Stimulated activated CD8-positive, alpha-beta memory T cell treated with anti-CD3 and anti-CD28 coated beads, Interleukin-4, amount 100 ng/mL, for 24 hours (primary cell): ENCODE results near the gene CACNA1I.

Source experiments
- DNase-seq: peaks from one replicate; pipeline ENCODE4 v3.0.0-alpha.2; 2020; ENCODE audit warnings: low read depth

Gene CACNA1I

DNA sequence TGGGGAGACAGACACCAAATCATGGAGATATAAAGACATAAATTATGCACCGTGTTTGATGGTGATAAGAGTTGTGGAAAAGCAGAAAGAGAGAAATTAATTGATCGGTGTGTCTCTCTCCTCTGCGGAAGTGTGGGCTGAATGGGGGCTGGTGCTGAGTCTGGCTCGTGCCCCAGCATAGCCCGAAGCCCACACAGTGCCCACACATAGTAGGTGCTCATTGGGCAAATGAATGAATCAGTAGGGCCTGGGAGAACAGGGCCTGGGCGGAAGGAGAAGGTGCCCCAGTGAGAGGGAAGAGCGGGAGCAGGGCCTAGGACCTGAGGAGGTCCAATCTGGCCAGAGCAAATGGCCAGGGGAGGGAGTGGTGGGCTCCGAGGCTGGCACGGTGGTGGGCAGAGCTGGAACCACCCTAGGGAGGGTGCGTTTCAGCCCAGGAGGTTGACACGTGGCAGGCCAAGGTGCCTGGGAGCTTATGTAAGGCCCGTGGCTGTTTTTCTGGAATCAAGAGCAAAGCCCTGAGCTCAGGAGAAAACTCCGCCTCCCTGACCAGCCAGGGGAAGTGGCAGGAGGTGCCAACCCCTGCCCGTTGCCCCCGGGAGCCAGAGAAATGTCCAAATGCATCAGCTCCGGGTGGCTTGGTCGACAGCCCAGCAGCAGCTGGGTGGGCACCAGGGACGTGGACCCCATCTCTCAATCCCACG is 2.1 kb upstream of the CACNA1I start:
- DNase-seq = no peak

DNA sequence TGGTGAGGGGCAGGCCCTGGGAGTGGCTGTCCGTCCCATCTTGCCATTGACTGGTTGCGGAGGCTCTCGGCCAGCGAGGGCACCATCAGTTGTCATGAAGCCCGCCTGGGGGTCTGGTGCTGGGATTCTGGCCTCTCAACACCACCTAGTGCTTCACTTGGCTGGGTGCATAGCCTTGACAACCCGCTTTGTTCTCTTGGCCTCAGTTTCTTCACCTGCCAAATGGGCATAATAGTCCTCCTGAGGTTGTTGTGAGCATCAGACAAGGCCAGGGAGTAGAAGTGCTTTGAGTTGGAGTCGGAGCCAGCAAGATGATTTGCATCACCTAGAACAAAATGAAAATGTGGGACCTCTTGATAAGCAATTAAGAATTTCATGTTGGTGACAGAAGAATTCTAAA is 1.5 kb upstream of the CACNA1I start:
- no peak for DNase-seq

DNA sequence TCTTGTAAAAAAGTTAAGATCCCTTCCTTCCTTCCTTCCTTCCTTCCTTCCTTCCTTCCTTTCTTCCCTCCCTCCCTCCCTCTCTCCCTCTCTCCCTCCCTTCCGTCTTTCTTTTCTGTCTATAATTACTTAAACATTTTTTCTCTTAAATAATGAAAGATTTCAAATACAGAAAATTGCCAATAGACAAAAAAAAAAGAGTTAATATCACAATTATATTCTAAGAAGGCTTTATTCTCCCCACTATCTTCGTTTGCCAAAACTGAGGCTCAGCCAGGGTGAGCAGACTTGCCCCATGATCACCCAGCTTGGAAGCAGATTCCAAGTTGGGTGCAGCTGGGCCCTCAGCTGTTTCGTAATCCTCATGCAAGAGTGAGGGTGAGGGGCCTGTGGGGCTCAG is 327 bp upstream of the CACNA1I start:
- DNase-seq = no peak

DNA sequence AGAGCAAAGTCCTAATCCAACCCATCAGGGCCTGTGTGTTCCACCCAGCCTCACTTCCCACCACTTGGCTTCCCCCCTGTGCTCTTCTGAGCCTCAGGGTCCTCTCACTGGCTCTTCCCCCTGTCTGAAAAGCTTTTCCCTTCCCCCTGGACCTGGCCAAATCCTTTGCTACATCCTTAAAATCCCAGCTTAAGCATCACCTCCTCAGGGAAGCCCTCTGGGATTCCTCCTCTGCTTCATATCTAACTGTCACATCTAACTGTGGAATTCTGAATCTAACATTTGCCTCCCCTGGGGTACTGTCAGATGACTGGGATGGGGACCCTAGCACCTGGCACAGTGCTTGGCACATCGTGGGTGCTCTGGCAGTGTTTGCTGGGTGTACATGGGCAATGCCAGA is 985 bp downstream of the CACNA1I start:
- no peak for DNase-seq

DNA sequence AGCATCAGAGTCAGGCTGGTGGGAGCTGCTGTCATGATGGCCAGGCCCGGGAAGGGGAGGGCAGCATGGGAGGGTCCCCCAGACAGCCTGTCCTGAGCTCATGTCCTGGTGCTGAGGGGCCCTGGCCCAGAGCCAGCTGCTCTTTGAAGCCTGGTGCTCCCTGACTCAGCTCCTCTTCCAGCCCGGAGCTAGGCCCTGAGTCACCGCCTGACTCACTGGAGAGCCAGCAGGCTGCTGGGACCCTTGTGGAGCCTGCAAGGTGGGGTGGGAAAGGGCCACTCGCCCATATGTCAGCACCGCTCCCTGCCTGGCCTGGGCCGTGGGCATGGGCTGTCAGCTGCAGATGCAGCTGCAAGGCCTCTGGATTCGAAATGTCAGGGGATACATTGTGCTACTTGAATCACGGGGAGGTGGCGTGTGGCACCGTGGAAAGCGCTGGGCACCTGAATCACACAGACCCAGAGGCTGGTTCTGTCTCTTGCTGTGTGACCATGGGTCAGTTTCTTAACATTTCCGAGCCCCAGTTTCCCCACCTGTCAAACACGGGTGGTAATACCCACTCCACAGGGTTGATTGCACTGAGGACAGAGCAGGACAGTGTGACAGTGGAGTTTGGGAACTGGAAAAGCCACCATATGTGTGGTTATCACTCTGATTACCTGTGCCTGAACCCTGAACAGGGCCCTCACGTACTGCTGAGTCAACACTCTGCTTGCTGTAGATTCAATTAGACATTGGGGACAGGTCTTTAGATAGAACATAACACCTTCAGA is 4.4 kb downstream of the CACNA1I start:
- DNase-seq = no peak

DNA sequence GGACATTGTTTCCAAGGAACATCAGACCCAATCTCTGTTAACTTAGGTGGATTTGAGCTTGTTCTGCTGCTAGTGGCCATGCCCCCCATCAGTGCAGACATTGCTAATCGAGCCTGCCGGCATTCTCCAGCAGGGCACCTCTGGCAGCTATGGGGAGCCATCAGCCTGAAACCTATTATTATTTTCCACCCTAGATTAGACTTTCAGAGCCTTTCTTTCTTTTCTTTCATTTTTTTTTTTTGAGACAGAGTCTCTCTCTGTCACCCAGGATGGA is 4.9 kb downstream of the CACNA1I start:
- no peak for DNase-seq

DNA sequence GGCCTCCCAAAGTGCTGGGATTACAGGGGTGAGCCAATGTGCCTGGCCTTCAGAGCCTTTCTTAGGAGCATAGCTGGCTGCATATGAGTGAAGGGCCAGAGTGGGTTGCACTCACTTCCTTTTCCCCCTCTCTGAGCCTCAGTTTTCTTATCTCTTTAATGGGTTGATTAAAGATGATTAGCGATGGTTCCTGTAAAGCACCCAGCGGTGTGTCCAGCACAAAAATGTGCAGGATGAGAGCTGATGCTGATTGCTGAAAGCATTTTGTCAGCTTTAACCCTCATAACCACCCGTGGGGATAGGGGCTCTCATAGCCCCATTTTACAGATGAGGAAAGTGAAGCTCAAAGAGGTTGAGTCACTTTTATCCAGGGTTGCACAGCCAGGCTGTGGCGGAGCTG is 5.5 kb downstream of the CACNA1I start:
- DNase-seq = no peak

DNA sequence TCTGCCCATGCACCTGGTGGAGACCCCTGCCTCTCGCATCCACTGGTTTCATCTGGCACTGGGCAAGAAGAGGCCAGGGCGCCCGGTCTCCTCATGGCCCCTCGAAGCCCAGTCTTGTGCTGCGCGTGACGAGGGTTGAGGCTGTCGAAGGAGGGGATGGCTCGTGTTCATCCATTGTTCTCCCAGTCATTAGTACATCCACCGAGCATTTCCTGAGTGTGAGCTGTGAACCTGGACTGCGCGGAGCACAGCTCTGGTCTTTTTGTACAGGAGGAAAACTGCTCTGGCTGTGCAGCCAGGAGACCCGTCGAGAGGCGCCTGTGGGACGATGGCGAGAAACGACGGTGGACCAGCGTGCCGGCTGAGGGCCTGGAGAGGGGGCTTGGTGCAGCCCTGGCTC is 6.8 kb downstream of the CACNA1I start:
- DNase-seq = no peak

DNA sequence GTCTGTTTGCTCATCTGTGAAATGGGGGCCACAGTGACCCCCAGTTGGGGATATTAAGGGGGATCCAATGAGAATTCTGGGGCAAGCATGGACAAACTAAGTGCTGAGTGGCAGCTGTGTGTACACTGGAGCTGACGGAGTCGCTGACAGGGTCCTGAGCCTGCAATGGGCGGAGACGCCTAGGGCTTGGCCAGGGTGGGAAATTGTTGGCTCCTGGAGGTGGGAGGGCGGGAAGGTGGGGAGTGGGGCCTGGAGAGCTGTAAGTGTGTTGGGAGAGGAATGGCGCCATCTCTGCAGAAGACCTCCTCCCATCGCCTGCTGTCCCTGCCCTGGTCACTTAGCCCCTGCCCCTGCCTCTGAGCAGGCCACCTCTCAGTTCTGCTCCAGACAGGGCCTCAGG is 7.3 kb downstream of the CACNA1I start:
- DNase-seq = no peak

DNA sequence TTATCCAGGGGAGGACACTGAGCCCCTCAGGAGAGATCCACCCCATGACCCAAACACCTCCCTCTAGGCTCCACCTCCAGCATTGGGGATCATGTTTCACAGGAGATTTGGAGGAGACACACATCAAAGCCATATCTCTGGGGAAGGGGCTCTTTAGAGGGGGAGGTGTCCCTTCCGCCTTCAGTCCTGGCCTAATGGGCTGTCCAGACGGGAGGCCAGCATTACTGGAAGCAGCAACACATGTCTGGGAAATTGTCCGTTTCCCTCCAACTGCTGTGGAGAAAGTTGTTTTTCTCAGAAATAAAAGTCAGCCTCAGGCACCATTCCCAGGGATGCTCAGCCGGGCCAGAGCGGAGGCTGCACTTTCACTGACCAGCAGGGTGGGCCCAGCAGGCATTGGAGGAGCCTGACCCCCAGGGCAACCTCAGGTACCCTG is 9.5 kb downstream of the CACNA1I start:
- no peak for DNase-seq

DNA sequence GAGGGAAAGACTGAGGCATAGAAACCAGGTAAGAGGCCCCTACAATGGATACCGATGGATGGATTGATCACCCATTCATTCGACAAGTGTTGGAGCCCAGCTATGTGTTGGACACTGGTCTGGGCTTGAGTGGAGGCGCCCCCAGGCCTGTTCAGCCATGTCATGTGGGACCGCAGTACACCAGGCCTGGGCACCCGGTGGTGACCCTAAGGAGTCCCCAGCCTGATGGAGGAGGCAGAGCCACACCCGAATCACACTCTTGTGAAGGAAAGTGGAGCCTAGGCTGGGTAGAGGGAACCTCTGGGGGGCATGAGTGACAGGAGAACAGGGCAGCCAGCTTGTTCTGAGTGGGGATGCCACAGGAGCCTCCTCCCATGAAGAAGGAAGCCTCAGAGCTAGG is 10.2 kb downstream of the CACNA1I start:
- no peak for DNase-seq

DNA sequence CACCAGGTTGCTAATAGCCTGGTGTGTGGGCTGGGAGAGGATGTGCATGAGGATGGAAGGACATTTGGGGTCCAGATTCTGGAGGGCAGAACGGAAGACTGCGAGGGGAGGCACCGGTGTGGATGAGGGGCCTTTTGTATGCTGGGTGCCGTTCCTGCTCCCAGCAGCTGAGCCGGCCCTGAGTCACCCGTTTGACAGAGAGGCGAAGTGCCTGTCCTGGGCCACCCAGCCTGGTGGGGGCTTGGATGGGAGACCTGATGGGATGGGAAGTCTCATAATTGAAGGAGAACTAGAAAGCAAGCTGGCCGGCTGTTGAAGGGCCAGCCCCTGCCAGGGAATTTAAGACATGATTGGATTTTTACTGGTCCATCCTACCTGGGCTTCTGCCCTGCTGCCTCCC is 10.8 kb downstream of the CACNA1I start:
- DNase-seq = no peak

DNA sequence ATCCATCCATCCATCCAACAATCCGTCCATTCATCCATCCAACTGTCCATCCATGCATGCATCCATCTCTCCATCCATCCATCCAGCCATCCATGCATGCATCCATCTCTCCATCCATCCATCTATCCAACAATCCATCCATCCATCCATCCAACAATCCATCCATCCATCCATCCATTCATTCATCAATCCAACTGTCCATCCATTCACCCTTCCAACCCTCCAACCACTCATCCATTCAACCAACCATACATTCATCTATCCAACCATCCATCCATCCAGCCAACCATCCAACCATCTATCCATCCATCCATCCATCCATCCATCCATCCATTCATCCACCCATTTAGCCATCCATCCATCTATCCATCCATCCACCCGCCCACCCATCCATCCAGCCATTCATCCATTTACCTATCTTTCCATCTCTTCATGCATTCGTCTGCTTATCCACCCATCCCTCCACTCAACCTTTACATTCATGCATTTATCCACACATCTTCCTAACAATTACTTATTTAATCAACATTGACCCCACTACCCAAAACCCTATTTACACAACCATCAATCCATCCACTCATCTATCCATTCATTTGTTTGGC is 12.6 kb downstream of the CACNA1I start:
- DNase-seq = no peak

DNA sequence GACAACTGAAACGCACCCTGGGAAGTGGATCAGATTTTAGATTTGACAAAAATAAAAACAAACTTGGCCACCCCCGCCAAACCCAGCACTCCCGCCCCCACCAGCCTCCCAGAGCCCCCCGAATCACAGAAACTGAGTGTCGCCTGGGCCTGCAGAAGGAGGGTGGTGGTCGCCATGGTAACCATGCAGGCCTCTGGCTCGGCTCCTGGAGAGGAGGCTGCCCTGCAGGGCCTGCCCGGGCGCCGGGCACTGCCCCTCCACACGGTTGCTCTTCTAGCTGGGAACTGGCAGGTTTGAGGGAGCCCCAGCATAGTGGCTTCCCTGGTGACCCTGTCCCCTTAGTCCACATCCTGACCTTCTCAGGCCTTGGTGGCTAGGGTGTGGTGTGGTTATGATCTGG is 19.3 kb downstream of the CACNA1I start:
- DNase-seq = no peak

DNA sequence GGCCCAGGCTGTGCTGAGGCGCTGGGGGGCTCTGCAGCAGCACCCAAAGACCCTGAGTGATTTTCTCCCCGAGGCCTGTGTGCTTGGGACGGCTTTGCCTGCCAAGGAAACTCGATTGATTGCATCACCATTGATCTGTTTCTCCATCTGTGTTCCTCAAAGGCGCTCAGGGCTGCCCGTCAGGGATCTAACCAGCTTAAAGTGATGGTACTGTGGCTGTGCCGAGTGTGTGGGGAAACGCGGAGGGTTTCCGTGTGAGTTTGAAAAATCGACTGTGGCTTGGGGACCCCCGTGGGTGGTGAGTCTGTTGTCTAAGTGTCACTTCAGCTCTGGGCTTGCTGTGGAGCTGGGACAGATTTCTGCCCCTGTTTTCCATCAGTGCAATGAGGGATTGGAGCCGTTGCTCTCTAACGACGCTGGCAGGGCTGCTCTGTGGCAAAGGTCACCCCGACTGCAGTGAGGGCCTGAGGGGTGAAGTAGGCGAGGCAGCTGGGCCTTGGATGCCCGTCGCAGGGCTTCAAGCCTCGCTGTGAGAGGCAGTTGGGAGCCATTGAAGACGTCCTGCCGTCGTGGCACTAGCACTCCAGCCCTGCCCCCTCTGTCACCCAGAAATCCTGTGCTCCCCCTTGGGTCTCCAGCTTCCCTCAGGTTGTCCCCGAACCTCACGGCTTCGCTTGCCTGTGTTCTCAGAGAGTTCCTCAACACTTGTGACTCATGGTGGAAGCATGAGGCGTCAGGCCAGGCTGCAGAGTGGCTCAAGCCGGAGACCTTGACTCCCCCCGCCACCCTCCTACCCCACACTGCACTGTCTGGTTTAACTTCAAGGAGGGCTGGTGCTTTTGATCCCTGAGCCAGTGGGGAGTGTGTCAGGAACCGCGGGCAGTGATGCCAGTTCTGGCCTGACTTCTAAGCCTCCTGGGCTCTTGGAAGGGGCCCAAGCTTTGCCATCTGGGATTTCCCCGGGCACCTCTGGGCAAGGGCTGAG is 21.8 kb downstream of the CACNA1I start:
- no peak for DNase-seq

DNA sequence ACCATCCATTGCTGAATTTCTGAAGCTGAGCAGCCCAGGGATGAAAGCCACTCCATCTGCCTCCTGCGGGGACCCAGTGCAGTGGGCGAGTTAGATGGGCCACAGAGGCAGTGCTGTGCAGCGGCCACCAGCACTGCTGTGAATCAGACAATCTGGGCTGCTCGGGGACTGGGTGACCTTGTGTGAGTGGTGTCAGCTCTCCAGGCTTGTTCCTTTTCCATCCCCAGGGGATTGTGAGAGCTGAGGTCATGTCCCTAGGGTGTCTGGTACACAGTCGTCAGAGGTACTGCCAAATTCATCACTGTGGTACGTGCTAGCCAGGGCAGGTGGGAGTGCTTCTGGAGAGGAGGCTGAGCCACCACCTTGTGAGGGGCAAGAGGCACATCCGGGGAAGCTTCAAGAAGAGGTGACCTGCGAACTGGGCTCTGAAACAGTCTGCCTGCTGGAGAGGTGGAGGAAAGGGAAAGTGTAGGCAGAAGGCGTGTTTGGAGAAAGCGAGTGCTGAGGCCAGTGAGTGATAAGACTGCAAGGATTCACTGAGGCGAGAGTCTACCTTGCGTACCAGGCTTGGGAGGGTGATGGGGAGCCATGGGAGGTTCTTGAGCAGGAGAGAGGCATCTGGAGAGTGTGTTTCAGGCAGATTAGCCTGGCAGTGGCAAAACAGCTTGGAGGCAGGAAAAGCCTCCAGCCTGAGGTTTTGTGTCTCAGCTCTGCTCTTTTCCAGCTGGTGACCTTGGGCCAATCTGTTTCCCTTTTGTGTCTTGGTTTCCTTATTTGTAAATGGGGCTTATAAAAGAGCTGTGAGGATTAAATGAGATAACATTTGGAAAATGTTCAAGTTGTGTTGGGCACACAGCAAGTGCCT is 22.7 kb downstream of the CACNA1I start:
- DNase-seq = no peak

DNA sequence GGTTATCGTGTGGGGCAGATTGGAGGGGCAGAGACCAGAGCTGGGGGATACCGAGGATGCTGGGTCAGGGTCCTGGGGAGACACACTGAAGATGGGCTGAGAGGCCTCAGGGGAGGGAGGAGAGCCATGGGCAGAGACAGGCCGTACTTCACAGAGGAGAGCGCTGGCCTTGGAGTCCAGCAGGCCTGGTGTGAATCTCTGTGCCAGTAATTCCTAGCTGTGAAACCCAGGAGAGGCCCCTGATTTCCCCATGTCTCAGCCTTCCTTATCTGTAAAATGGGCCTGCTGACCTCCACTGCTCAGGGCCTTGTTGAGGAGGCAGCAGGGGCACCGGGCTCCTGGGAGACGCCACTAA is 23.4 kb downstream of the CACNA1I start:
- DNase-seq = no peak

DNA sequence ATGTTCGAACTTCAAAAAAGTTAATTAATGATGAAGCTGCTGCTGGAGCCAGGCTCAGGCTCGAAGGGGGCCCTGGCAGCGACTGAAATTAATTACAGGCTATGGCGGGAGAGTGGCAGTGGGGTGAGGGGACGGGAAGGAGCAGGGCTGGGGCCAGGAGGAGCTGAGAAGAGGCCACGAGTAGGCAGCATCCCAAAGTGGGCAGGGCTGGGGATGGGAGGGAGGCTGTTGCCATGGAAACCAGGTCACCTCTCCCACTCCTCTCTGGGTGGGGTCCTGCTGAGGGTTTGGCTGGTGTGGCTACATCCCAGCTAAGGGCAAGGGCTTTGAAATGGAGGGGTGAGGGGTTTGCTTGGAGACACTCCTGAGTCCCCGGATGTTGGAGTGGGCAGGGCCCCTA is 23.9 kb downstream of the CACNA1I start:
- no peak for DNase-seq

DNA sequence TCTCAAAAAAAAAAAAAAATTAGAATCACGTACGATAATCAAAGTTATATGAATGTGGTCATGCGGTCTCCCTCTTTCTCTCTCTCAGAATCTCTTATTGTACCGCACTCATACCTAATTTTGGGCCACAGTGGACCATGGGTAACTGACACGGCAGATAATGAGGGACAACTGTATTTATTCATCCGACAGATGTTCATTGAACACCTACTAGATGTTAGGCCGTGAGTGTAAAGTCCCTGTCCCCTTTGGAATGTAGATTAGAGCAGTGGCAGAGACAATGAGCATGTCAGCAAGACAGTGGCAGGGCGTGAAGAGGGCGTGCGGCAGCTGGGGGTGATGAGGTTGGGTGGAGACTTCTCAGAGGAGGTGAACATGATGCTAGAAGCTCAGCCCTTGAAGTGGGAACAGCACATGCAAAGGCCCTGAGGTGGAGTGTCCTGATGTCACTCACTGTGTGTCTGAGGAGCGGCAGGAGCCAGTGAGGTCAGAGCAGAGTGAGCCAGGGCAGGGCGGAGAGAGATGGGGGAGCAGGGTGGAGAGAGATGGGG is 25.1 kb downstream of the CACNA1I start:
- DNase-seq = no peak

DNA sequence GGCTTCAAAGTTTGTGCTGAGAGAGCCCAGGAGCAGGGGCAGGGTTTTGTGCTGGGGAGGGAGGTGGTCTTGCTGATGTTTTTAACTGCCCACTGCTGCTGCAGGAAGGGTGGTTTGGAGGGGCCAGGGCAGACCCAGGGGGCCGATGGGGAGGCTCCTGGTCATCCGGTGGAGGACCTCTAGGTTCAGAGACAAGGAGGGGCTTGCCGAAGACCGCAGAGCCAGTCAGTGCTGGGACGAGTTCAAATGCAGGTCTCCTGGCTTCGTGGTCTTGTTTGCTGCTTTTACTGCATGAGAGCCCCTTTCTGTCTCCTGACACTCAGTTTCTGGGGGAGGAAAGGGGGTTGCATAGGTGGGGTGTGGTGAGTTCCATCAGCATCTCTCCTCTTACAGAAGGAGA is 26.0 kb downstream of the CACNA1I start:
- no peak for DNase-seq

DNA sequence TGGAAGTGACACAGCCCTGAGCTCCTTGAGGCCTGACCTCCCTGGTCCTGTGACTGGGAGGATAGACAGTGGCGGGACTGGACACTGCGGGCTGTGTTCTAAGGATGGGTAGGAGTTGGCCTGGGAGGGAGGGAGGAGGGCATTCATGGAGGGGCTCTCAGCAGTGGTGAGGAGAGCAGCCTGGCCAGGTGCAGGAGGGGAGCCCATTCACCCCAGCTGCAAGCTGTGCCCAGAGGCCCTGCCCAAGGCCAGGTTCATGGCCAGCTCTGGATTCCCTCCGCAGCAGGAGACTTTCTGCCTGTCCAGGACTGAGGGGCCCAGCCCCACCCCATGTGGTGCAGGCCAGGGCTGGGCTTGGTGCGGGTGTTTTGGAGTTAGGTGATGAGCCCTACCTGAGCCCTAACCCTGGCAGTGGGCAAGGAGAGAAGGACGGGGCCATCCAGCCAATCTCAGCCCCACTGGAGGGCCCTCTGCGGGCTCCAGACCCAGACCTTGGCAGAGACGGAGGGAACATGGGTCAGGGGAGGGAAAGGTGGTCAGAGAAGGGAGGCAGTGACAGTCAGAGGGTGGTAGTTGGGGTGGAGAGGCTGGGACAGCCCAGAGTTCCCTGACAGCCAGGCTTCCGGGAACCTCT is 26.8 kb downstream of the CACNA1I start:
- no peak for DNase-seq
